HTERT RPE-1 (cell line): Measurements from ENCODE around the gene CA11.
"Not testable (repeated sequence)": the region's sequence is repeated elsewhere in the genome, so short reads cannot be mapped to it uniquely, and the experiment has no call there.

ENCODE experiments used
- in situ Hi-C: fragments of 300-500 bp; cut with MboI; formaldehyde crosslinking; loops from 4 replicates; pipeline ENCODE4 v1.14.3; 2020; ENCODE audit warnings: low sequenced_read_pairs

Gene CA11

DNA sequence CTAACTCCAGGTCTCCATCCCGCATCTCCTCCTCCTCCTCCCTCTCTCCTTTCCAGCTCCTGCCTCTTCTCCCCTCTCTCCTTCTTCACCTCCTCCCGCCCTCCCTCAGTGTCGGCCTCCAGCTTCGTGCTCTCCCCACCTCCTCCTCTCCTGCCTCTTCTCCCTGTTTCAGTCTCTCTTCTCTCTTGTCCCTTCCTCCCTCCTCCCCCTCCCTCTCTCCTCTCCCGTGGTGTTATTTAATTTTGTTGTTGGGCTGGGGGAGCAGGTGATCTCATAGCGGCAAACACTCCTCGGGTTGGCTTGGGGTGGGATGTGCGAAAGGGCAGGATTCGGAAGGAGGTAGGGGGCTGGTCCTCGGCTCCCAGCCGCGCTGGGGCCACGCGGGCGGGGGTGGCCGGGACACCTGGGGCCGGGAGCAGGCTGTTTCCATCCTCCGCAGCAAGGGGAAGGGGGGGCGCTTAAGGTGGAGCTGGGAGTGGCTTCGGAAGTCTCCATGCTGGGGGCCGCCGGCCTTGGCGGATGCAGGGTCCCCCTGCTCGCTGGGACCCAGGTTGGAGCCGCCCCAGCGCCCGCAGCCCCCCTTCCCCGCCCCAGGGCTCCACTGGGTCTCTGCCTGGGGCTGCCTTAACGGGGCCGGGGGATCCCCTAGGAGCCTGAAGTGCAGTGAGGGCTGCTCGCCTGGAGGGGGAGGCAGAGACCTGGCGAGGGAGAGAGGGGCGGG is at the start of gene CA11:
Gene CA11, minus strand, starts transcription at position 187 of the 721 bp plus-strand sequence. CDS start 555 bp downstream, outside the sequence.
- in situ Hi-C loops, result no loop called here

DNA sequence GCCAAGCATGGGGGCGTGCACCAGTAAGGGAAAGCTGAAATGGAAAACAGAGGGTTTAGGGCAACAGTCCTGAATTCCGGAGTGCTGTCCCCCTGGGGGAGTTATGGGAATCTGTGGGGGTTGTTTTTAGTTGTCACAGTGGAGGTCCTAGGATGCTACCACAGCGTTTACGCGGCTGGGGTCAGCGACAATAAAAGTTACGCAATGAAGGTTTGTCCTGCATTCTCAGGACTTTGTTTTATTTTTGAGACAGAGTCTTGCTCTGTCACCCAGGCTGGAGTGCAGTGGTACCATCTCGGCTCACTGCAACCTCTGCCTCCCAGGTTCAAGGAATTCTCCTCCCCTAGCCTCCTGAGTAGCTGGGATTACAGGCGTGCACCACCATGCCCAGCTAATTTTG is 47.6 kb upstream of the CA11 start:
- in situ Hi-C loops, result not testable (repeated sequence)

DNA sequence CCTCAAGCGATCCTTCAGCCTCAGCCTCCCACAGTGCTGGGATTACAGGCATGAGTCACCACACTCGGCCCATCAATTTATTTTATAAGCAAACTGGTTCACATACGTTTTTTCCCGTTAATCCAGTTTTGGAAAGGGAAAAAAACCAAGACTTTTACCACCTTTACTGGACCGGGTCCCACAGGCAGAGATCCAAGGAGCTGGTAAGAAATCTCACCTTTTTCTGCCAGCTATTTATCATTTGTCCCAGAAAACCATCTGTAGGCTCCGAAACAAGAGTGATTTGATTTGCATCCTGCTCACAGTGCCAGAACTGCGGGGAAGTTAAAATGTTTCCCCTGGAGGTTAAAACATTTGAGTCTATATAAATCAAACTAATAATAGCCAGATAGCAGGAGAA is 43.5 kb upstream of the CA11 start:
- in situ Hi-C loops, result no loop called here

DNA sequence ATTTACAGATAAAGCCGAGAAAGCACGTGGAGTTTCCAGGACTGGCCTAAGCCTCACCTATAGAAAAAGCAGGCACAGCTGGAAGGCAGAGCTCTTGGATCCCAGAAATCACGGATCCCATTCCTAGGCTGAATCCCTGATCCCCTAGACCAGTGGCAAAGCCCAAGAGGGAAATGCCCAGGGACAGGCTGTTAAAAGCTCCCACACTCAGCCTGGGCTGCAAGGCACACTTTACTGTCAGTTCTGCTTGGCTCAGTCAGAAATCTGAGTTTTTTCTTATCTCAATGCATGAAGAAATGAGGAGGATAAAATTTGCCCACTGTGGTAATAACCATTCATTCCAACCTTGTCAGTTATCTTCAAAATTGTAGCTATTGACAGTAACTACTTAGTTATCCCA is 41.8 kb upstream of the CA11 start:
- in situ Hi-C loops, result no loop called here

DNA sequence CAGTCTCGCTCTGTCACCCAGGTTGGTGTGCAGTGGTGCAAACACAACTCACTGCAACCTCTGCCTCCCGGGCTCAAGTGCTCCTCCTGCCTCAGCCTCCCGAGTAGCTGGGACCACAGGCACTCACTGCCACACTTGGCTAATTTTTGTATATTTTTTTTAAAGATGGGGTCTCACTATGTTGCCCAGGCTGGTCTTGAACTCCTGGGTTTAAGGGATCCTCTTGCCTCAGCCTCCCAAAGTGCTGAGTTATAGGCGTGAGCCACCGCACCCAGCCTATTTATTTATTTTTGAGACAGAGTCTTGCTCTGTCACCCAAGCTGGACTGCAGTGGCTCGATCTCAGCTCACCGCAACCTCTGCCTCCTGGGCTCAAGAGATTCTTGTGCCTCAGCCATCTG is 40.6 kb upstream of the CA11 start:
- in situ Hi-C loops, result not testable (repeated sequence)

DNA sequence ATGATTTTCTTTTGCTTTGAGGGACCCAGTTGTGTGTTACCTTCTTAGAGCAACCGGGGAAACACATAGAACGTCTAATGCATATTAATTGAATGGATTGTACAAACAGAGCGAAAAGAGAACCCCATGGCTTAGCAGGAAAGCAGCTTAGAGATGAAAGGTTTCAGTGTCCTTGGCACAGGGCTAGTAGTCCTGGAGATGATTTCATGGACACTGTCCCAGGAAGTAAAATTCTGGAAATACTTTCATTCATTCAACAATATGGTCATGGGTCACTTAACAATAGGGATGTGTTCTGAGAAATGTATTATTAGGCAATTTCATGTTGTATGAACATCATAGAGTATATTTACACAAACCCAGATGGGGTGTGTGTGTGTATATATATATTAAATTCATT is 40.1 kb upstream of the CA11 start:
- in situ Hi-C loops, result no loop called here

DNA sequence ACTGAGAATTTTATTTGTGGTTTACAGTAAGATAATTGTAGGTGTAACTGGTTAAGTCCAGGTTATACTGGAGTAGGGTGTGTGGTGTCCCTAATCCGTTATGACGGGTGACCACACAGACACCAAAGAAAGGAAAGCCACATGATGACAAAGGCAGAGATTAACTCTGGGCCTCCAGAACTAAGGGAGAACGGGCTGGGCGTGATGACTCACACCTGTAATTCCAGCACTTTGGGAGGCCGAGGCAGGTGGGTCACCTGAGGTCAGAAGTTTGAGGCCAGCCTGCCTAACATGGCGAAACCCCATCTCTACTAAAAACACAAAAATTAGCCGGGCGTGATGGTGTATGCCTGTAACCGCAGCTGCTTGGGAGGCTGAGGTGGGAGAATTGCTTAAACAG is 39.6 kb upstream of the CA11 start:
- in situ Hi-C loops, result no loop called here

DNA sequence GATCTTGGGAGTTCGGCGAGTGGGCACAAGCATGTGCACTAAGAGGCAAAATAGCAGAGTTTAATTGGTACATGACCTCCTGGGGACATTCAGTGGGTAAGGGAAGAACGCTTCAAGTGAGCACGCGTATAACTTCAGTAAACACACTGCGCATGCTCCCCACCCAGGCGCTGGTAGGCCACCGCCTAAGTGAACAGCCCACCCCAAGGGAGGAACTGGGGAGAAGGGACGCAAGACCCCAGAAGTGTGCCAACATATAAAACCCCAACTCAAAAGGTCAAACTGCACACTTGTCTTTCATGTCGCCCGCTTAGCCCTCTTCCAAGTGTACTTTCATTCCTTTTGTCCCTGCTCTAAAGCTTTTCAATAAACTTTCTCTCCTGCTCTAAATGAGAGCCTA is 37.4 kb upstream of the CA11 start:
- in situ Hi-C loops, result no loop called here

DNA sequence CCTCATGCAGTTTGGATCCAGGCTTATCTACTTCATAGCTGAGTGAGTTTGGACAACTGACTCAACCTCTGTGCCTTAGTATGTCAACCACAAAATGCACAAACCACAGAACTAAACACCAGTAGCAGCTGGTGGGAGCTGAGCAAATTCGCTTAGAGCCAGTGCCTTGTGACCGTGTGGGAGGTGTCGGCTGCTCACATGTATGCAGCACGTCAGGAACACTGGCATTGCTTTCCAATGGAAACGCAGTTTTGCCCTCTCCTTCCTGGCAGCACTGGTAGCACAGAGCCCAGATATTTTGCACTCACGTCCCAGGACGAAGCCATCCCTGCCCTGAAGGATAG is 35.1 kb upstream of the CA11 start:
- in situ Hi-C loops, result no loop called here

DNA sequence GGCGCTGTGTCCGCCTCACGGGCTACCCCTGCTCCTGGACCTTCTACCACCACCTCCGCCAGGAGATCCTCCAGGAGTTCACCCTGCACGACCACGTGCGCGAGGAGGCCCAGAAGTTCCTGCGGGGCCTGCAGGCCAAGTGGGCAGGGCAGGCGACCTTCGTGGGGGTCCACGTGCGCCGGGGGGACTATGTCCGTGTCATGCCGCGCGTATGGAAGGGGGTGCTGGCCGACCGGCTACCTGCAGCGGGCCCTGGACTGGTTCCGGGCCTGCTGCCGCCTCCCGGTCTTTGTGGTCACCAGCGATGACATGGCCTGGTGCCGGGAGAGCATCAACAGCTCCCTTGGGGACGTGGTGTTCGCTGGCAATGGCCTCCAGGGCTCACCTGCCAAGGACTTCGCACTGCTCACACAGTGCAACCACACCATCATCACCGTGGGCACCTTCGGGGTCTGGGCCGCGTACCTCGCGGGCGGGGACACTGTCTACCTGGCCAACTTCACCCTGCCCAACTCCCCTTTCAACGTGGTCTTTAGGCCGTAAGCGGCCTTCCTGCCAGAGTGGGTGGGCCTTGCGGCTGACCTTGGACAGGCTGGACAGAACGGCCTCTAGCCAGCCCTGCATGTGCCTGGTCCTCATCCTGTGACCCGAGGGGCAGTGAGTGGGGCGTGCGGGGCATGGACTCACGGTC is 34.6 kb upstream of the CA11 start:
- in situ Hi-C loops, result no loop called here

DNA sequence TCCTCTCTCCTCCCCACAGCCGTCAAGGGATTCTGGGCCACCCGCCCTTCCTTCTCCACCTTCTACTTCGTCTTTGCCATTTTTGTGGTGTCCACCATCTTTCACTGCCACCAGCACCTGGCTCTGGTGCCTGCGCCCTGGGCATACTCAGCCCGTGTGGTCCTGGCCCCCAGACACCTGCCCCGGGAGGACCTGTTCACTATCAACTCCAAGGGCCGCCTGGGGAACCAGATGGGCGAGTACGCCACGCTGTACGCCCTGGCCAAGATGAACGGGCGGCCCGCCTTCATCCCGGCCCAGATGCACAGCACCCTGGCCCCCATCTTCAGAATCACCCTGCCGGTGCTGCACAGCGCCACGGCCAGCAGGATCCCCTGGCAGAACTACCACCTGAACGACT is 34.0 kb upstream of the CA11 start:
- in situ Hi-C loops, result not testable (repeated sequence)

DNA sequence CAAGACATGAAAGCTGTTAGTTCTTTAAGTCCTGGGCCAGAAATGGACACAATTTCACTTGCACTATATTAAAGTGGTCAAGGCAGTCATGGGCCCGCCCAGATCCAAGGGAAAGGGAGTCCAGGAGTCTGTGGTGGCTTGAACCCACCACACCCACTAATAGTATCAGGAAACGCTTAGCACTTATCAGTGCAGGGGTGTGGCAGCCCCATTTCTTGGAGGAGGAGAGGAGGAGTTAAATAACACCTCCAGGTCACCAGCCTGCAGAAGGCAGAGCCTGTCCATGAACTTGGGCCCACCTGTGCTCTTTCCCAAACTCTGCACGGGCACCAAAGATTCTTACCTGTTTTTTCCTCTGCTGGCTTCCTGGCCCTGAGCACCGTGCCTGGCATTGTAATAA is 32.2 kb upstream of the CA11 start:
- in situ Hi-C loops, result no loop called here

DNA sequence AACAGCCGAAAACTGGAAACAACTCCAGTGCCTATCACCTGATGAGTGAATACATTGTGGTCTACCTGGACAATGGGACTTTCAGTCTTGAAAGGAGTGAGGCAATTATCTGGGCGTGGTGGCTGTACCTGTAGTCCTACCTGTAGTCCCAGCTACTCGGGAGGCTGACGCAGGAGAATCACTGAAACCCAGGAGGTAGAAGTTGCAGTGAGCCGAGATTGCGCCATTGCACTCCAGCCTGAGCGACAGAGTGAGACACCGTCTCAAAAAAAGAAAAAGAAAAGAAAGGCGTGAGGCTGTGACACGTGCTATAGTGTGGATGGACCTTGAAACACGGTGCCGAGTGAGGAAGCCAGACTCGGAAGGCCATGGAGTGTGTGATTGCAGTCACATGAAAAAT is 30.9 kb upstream of the CA11 start:
- in situ Hi-C loops, result no loop called here

DNA sequence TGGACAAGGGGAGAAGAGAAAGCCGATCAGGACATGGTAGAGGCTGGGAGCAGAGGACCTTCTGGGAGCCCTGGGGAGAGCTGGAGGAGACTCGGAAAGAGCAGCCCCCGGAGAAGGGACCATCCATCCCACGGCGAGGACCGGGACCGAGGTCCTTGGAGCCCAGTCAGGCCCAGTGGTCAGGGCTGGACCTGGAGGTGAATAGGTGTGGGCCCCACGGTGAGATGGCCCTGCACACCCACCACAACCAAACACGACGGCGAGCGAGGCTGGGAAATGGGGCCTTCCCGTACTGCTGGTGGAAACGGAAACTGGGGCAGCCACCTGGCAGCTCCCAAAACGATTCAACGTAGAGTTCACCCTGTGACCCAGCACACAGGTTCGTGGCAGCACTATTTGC is 30.5 kb upstream of the CA11 start:
- in situ Hi-C loops, result no loop called here

DNA sequence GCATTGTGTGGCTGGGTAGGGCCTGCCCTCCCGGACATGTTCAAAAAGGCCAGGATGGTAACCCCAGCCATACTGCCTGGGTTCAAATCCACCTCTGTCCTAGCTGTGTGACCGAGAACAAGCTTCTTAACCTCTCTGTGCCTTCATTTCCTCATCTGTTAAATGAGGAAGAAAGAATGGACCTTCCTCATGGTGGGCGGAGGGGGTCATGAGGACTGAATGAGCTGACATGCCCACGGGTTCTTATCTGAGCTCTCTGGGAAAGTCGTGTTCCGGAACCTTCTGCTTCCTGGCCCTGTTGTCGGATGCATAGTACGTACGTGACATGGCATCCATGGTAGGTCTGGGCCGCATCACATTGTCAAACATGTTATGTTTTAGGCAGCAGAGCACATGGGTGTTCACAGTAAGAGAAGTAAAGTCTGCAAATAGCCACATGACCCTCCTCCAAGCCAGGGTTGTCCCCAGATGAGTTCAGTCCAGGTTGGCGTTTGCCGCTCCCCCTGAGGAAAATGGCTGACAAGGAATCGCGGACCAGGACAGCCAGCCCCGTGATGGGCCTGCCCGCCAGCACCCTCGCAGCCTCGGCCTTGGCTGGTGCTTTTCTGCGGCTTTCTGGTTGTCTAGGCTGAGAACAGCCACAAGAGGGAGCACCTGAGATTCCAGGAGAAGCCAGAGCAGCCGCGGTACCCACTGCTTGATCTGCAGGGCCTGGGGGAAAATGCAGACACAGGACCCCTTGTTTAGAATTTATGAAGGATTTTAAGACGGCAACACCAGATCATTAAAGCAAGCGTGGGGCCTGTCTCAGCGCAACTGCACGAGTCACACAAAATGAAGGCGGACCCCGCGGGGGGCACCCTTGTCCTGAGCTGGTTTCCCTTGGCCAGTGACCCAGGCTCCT is 29.2 kb upstream of the CA11 start:
- in situ Hi-C loops, result no loop called here

DNA sequence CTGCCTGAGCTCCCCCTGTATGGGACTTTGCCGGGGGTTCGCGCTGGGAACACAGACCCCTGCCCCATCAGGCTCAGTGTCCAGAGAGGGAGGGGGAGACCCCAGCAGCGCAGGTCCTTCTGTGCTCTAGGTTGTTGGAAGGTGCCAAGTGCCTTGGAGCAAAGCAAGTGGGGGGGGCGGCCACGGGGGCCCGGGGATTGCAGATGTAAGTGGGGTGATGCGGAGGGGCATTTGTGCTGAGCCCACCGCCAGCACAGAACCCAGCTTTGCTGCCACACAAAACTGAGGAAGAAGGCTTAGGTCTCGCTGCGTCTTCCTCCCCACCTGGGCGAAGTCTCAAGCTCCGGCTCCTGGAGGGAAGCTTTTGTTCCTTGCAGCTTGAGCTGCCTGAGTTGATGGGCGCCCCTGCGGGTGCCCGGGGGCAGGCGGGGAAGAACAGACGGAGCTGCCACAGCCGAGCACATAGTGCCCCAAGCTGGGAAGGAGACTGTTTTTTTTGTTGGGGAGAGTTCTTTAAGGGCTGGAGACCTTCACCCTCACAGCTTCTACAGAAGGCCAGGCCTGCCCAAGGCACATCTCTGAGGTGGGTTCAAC is 28.3 kb upstream of the CA11 start:
- in situ Hi-C loops, result no loop called here

DNA sequence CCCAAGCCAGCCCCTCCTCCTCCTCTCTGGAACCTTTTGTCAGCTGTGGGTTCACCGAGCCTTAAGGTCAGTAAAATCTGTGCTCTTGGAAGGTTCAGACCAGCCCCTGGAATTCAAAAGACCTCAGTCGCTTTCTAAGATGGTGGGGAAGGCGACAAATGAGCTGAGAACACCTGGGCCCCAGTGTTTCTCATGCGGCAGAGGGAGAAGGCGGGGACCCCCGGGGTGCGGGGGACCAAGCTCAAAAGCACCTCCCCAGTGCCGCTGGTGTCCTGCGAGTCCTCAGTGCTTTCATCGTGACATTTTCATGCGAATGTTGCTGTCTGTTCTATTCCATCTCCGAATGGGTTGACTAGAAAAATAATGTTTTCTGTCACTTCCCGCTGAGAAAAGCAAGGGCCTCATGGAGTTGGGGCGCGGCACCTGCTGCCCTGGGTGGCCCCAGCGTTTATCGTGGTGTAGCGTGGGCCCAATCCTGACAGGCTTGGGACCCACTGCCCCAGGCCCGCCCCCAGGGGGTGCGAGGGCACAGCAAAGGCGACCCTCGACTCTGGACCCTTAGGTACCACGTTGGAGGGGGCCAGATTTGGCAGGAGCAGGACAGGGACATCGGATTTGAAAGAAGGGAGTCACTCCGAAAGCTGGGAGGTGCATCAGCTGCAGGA is 27.6 kb upstream of the CA11 start:
- in situ Hi-C loops, result no loop called here

DNA sequence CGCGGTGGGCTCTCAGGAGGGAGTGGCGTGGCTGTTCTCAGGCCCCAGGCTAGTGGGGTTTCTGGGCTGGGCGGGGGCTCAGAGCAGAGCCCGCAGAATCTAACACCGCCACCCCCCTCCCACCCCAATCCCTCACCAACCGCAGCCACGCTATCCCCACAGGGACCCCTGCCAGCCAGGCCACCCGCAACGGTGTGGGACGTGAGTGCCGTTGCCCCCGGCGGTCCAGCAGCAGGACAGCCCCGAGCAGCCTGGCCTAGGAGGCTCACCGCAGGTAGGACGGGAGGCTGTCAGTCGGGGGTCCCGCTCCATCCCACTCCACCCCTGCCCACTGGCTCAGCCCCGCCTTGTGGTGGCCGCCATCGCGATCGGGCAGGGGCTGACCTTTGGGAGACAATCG is 27.0 kb upstream of the CA11 start, which contains the start of gene NTN5:
Gene NTN5, minus strand, starts transcription at position 24 of the 400 bp plus-strand sequence. CDS start 2,031 bp downstream, outside the sequence.
- in situ Hi-C loops, result no loop called here

DNA sequence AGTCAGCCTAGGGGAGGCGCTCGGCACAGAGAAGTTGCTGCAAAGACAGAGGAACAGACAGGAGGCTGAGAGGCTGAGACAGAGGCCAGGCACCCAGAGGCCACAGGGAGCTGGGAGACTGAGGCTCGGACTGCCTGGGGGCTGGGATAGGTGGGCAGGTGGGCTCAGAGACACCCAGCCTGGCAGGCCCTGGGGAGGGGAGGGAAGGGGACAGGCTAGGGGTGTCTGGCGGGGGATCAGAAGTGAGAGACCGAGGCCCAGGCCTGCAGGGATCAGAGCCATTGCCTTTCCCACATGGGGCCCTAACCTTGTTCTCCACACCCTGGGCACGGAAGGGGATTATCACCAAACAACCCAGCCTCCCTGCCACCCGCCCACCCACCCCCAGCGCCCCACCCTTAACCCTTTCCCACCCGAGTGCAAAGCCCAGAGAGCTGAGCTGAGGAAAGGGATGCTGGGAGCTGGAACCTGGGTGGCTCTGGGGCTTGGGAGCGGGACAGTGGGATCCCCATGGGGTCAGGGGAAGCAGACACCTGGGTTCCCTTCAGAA is 25.5 kb upstream of the CA11 start:
- in situ Hi-C loops, result no loop called here

DNA sequence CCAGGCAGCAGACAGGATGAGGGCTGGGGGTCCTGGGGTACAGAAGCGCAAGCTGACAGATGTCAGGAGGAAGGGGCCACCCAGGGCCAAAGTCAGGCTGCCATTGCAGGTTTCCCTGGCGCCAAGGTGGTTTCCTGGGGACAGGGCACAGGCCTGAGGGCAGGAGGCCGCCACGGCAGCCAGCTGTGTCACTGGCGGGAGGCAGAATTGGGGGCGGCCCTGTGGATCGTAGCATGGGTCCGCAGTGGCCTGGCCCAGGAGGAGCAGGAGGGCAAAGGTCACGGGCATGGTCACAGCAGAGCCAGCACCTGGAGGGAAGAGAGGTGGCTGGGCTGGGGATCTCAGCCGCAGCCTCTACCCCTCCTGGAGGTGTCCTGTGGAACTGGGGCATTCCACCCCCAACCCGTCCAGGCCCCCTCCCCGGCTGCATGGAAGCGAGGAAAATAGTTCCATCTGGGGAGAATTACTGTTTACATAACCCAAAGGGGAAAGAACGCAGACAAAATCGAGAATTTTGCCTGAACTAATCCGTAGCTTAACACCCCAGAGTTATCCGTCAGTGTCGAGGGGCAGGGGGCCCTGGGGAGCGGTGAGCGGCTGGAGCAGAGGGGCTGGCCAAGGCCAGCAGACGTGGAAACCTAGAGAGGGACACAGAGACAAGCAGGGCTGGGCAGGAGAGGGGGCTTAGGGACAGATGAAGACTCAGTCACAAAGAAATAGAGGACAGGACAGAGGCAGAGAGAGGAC is 24.9 kb upstream of the CA11 start:
- in situ Hi-C loops, result no loop called here
